ENCODE data around the gene SLITRK3. TPM values are rescaled to one million over a fixed set of nuclear protein-coding genes. Genes with fewer than 3 reads are reported as not detected.

The SLITRK3 gene
- total and polyA plus RNA-seq, 7 experiments from 2014 or later: not detected

Other genes with a start within 250 kb of the SLITRK3 start
- gene SI, start 117.9 kb downstream of the SLITRK3 start, total RNA-seq: not detected
- gene SI, start 117.9 kb downstream of the SLITRK3 start, polyA plus RNA-seq: not detected

Data from naive thymus-derived CD4-positive, alpha-beta T cell (primary cell).